Effector CD8-positive, alpha-beta T cell (primary cell): Measurements from ENCODE around the gene ICE1.
"Not testable (repeated sequence)": the region's sequence is repeated elsewhere in the genome, so short reads cannot be mapped to it uniquely, and the experiment has no call there.

Experiments
- DNase-seq: peaks from one replicate; lab custom pipeline; 2025; lab: John Stamatoyannopoulos, UW

Gene ICE1

GRCh38 chr5:5398071-5398470 lies 24.4 kb upstream of the ICE1 start:
- DNase-seq, result no peak

DNA sequence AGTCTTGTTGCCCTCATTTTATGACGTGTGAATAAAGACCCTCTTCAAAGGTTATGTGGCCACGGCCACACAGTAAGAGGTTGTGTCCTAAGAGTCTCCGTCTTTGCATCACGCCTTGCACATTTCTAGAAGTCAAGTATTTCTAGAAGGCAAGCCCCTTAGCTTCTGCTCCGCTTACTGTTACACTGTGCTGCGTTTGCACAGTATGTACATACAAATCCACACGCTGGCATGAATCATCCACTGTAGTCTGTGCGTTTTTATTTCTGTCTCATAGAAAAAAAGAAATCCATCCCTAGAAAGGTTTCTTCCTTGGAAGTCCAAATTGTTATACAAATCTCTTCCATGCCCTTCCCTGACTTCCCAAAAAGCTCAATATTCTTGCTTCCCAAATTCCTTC lies 21.4 kb upstream of the ICE1 start:
- no peak for DNase-seq

DNA sequence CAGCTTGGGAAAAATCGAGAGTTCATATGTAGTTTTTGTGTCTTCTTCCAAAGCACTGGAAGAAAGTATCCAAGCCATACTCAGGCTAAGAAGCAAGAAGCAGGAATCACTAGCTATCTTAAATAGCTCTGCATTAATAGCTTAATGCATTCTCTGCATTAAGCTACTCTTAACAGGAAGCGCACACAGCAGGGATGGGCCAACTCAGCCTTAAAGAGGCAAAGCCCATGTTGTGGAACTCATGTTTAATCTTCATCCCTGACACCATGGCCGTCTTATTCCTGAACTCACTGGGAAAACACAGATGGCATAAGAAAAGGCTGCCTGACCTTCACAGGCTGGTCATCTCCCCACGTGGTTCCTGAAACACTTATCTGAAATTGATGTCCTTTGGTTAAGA lies 18.7 kb upstream of the ICE1 start:
- no peak for DNase-seq

- DNase-seq, result no peak
Observed at GRCh38 chr5:5404381-5404780, 18.1 kb upstream of the ICE1 start.

DNA sequence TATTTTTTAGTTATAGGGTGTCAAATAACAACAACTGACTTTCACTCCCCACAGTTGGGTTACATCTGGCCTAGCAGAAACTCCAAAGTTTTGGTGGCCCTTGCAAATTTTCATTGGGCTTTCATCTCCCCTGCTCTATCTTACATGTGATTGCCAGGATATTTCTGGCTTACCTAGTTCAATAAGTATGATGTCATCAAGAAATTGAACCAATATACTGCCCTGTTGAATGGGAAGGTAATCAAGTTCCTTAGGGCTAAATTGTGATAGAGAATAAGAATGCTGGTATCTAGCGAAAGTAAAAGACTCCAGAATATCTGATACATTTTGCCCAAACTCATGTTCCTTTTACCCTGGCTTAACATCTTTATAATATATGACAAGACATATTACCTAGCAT lies 17.0 kb upstream of the ICE1 start:
- no peak for DNase-seq

GRCh38 chr5:5407924-5408323 lies 14.6 kb upstream of the ICE1 start:
- DNase-seq, result no peak

DNA sequence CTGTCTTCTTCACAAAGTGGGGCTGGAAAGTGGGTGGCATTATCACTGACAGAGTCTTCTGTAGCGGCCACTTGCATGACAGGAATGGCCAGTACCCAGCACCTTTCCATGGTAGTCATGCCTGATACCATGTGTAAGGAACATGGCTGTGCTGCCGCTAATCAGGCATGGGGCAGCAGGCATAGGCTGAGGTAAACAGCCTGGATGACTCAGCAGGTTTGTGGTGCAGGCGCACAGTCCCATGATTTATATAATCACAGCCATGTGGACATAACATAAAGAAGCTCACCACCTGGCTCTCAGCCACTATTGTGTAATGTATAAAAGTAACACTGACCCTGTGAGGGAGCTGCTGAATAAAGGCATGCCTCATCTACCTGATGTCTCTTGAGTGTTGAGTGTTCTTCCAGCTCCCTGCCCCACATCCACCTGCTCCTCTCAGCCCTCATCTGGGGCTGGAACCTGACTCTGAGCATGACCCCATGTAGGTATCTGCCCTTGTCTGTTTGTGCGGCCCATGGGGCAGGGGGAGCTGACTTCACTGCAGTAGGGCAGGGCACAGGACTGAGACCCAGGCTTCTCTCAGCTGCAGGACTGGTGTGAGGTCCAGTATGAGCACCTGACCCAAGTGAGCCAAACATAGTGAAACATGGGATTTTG lies 13.2 kb upstream of the ICE1 start:
- DNase-seq, result no peak

DNA sequence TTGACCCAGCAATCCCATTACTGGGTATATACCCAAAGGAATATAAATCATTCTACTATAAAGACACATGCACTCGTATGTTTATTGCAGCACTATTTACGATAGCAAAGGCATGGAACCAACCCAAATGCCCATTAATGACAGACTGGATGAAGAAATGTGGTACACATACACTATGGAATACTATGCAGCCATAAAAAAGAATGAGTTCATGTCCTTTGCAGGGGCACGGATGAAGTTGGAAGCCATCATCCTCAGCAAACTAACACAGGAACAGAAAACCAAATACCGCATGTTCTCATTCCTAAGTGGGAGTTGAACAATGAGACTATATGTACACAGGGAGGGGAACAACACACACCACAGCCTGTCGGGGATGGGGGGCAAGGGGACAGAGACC lies 8.6 kb upstream of the ICE1 start:
- not testable (repeated sequence) for DNase-seq

GRCh38 chr5:5414999-5415398 lies 7.5 kb upstream of the ICE1 start:
- no peak for DNase-seq

DNA sequence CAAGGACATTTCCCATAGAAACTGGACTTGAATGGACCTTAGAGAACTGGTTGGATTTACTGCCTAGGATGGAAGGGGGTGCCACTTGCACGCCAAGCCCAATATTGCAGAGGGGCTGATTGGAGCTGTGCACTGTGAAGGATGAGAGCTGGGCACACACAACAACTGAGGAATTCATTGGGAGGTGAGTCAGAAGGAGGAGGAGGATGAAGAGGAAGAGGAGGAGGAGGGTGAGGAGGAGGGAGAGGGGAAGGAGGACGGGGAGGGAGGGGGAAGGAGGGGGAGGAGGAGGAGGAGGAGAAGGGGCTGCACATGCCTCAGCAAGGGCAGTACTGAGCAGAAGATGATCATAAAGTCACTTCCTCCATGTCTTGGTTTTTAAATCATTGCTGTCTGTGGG lies 5.7 kb upstream of the ICE1 start:
- no peak for DNase-seq

GRCh38 chr5:5418006-5418405 lies 4.5 kb upstream of the ICE1 start:
- no peak for DNase-seq

DNA sequence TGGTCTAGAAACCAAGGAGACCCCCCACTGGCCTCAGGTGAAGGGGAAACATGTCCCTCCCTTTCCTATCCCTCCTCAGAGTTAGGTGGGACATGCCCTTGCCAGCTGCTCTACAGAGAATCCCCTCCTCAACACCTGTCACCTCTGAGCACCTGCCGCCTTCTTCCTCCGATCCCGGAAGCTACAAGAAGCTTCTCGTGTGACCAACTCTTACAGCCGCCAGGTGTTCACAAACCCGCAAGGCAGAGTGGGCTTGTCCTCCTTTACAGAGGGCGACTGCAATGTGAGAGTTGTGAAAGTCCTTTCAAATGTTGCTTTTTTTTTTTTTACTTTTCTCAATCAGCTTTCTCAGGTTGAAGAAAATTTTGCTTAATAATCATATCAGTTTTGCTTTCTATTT lies 3.7 kb upstream of the ICE1 start:
- no peak for DNase-seq

GRCh38 chr5:5419291-5420210 lies 2.9 kb upstream of the ICE1 start:
- no peak for DNase-seq

DNA sequence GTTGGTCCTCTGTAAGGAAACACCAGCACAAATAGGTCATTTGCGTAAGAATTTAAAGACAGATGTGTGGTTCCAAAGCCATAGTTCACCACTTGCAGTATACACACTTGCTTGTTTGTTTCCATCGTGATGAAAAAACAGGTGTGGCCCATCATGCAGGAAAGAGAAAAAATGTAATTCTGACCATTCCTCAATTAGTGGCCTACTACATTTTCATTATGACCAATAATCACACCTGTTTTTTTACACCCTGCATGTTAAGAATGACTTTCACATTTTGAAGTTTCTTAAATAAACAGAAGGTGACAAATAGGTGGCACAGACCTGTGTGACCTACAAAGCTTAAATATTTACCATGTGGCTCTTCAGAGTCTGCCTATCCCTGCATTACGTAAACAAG lies 2.2 kb upstream of the ICE1 start:
- DNase-seq, result no peak

- no peak for DNase-seq
Observed at GRCh38 chr5:5421149-5421960, 1.1 kb upstream of the ICE1 start.

DNA sequence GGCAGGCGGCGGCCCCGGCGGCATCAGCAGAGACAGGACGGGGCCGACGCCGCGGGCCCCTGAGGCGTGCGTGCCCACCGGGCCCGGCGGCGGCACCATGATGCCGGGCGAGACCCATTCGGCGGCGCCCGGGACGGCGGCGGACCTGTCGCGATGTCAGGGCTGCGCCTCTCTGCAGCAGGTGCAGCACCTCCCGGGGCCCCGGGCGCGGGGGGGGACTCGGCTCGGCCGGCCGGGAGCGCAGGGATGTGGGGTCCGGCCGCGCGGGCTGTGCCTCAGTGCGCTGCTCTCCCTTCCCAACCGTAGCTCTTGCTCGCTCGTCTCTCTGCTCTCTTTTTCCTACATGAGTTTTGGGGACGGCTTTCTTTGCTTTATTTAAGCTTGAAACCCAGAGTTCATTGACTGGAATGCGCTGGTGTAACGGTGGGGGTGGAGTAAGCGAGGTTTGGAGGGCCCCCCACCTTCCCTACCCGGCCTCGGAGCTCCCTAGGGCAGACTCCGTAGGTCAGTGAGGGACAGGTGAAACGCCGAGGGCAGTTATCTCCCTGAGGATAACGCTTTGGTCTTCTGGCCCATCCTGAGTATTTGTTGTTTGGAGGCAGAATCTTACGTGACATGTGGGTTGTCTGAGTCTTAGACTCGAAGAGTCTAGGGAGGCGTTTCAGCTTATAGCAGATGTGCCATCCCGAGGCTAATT lies 490 bp downstream of the ICE1 start:
- DNase-seq, result no peak

- no peak for DNase-seq
Observed at GRCh38 chr5:5423586-5423985, 1.1 kb downstream of the ICE1 start.

- DNase-seq, result no peak
Observed at GRCh38 chr5:5424736-5425135, 2.3 kb downstream of the ICE1 start.

DNA sequence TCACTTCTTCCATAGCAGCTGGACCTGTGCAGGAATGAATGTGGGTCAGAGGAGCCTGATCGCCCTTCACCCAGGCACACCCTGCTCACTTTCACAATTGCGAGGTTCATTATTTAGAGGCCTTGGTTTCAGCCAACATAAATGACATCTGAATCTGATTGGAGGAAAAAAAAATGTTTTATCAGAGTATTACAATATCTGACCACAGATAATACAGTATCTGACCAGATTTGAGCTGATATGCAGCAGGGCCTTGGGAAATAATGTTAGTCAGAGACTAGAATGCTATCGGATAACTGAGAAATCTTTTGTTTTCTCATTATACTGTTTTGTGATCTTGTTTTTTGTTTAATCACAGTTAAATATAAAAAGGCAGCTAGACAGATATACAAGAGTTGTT lies 7.7 kb downstream of the ICE1 start:
- no peak for DNase-seq

DNA sequence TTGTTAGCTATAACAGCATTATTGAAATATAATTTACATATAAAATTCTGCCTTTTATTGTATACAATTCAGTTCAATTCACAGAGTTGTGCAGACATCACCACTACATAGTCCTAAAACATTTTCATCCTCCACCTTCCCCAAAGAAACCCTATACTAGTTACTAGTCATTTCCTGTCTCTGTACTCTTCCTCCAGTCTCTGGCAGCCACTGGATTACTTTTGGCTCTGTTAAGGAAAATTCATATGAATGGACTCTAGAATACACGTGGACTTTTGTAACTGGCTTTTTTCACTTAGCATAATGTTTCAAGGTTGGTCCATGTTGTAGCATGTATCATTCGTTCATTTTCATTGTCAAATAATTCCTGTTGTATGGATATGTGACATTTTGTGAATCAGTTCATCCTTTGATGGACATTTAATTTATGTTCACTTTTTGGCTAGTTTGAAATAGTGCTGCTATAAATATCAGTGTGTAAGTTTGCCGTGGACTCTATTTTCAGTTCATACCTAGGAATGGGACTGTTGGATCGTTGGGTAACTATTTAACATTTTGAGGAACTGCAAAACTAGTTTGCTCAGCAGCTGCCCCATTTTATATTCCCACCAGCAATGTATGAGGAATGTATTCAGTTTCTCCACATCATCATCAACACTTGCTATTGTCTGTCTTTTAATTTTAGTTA lies 9.7 kb downstream of the ICE1 start:
- DNase-seq, result no peak

- DNase-seq, result no peak
Observed at GRCh38 chr5:5436203-5436760, 13.8 kb downstream of the ICE1 start.
